Inflammatory macrophage treated with lipopolysaccharide for 1 hour (primary cell): ENCODE data around the gene SOCS3.

Source experiments
- DNase-seq, 2 donors: peaks; one replicate each; pipeline ENCODE4 v3.0.0-alpha.2; 2020 to 2022

Gene SOCS3

GRCh38 chr17:78366109-78366848 is 6.4 kb upstream of the SOCS3 start:
- no peak for DNase-seq

GRCh38 chr17:78365561-78366108 is 5.8 kb upstream of the SOCS3 start:
- DNase-seq, result no peak

GRCh38 chr17:78364436-78365281 is 4.8 kb upstream of the SOCS3 start:
- no peak for DNase-seq

DNA sequence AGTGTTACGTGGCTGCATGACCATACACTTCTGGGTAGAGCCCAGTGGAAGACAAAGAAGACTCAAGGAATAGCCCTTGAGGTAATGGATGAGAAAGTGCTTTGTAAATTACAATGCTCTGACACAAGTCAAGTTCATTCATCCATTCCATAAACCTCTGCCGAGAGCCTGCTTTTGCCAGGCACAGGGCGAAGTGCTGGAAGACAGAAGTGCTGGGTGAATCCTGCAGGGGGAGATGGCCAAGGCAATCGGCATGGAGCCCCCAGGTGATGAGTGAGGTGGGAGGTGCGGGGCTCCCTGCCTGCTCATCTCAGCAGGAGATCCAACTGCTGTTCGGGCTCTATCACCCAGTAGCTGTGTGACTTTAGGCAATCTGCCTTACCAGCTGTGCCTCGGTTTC is 2.8 kb upstream of the SOCS3 start:
- no peak for DNase-seq

DNA sequence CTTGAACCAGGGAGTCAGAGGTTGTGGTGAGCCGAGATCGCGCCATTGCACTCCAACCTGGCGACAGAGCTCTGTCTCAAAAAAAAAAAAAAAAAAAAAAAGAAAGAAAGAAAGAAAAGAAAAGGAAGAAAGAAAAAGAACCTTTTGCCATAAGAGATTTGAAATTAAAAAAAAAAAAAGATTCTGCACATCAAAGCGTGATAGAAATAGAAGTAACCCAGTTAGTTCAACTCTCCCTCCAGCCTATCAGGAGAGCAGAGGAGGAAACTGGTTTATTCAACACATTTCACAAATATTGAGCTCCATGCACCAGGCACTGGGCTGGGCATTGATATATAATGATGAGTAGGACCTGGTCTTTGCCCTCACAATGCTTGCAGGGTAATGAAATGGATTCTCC is 2.4 kb upstream of the SOCS3 start:
- DNase-seq, result no peak

- no peak for DNase-seq
Observed at GRCh38 chr17:78361225-78361701, 1.4 kb upstream of the SOCS3 start.

DNA sequence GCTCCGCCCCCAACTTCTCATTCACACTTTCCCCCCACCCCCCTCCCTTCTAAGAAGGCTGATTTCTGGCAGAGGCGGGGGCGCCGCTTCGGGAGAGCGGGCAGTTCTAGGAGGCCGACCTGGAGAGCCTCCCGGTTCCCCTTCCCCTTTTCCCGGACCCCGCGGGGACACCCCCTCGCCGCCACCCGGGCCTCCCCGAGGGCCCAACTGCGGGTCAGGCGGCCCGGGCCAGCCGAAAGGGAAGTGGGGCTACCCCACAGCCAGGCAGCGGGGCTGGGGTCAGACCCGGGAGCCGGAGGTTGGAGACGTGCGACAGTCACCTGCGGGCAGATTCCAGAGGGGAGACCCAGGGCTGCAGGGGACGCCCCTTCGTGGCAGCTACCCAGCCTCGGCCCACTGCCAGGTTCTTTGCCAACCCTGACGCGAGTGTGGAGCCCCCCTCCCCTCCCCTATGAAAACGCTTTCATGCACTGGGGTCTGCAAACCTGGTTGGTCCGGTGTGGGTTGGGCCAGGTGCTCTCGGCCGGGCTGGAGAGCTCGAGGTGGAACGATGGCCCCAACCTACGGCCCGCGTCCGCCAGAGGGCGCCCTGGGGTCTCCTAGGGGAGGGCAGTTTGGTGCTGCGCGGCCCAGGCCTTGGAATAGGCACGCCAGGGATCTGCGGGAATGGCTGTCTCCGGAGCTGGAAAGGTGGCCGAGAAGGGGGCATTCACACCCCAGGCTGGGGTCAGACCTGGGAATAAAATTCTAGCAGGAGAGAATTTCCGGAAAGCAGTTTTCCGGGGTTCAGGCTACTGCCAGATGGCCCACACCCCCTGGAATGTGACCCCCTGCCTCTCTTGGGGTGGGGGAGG is 721 bp upstream of the SOCS3 start:
- peak; percentile 92 to 94 for DNase-seq

GRCh38 chr17:78359321-78359996 is 418 bp downstream of the SOCS3 start:
- no peak for DNase-seq

DNA sequence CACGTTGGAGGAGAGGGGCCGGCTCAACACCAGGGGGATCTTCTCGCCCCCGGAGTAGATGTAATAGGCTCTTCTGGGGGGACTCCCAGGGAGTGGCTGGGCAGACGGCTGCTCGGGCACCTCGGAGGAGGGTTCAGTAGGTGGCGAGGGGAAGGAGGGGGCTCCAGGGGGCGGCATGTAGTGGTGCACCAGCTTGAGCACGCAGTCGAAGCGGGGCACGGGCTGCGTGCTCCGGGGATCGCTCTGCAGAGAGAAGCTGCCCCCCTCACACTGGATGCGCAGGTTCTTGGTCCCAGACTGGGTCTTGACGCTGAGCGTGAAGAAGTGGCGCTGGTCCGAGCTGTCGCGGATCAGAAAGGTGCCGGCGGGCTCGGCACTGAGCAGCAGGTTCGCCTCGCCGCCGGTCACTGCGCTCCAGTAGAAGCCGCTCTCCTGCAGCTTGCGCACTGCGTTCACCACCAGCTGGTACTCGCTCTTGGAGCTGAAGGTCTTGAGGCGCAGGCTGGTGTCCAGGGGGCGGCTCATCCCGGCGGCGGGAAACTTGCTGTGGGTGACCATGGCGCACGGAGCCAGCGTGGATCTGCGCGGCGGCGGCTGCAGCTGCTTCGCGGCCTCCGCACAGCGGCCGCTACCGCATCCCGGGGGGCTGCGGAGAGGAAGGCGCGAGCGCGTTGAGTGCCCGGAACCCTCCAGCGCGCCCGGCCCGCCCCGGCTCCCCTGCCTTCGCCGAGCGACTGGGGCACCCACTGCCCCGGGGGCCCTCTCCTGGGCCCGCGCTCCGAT is 1.1 kb downstream of the SOCS3 start:
- no peak for DNase-seq

- DNase-seq, result no peak
Observed at GRCh38 chr17:78357672-78358537, 2.0 kb downstream of the SOCS3 start.

DNA sequence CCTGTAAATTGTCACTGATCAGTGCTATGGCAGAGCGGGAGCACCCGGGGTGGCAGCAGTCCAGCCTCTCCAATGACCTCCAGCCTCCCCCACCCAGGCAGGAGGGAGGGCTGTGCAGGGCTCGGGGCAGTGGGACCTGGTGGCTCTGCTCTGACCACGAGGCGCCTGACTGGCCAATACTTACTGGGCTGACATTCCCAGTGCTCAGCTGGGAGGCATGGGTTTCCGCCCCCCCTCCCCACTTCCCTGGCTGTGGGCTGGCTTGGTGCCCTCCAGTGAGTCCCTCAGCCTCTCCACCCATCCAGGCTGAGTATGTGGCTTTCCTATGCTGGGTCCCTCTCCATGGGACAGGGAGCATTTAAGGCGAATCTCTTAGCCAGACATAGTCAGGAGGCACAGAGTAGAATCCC is 2.7 kb downstream of the SOCS3 start:
- DNase-seq, result peak in 1 of 2 donors; percentile 9

DNA sequence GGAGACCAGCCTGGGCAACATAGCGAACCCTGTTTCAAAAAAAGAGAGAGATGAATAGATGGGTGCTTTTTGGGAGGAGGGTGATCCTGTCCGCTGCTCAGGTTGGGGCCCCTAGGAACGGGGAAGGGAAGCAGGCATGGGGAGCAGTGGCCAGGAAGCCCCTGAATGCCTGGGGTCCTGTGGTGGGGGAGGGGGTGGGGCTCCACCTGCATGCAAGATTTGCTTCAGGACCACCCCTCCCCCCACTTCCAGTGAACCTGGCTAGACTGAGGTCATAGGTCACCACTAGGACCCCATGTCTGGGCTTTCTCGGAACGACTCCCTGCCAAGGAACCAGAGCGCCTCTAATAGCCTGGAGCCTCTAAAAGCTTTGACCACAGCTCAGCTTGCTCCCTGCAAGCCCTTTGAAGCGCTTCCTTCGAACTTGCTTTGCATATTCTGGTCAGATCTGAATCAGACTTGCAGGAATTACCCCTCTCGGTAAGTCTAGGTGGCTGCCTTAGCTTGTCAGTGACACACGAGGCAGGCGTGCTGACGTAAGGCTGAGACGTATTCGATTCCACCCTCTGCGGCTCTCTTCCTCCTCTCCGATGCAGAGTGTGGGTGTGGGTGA is 3.7 kb downstream of the SOCS3 start:
- peak; percentile 89 to 97 for DNase-seq

DNA sequence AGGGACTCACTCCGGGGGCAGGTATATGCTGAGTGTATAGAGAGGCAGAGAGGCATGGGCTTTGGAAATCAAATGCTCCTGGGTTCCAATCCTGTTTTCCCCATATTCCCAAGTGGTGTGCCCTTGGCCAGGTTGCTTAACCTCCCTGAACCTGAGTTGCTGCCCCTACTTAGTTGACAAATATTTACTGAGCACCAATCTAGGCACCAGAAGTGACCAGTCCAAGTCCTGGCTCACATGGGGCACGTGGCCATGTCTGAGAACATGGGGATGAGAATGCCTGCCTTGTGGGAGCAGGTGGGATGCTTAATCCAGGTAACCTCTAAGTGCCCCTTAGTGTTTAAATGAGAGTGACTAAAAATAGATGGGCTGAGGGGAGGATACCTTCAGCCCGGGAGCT is 4.2 kb downstream of the SOCS3 start:
- no peak for DNase-seq

DNA sequence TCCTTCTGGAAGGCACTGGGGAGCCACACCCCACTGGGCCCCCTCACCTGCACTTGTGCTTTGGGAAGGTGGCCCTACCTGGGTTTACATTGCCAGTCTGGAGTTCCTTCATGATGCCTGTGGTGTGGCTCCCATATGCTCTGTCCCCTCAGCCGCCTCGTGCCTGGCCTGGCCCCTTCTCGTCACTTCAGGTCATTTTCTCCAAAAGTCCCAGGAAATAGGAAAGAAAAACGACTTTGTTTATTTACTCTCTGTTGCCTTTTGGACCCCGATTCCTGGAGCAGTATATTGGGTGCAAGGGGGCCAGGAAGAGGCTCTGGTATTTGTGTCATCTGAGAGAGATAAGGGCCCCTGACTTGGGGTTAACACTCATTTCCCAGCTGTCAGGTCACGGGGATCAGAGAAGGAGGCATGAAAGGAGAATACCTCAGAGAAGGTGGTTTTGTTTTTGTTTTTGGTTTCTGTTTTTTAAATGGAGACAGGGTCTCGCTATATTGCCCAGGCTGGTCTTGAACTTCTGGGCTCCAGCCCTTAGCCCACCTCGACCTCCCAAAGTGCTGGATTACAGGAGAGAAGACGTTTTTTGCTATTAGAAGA is 4.7 kb downstream of the SOCS3 start:
- DNase-seq, result peak in 1 of 2 donors; percentile 10

DNA sequence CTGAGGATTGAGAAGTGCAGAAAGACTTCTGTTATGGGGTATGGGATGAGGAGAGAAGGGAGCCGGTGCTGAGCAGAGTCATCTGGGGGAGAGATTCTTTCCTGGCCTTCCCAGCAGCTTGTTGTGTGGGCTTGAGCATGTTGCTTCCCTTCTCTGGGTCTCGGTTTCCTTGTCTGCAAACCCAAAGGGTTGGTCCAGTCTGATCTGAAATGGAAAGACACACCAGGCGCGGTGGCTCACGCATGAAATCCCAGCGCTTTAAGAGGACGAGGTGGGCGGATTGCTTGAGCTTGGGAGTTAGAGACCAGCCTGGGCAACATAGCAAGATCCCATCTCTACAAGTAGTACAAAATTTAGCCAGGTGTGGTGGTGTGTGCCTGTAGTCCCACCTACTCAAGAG is 6.0 kb downstream of the SOCS3 start:
- DNase-seq, result peak; percentile 59 to 67

DNA sequence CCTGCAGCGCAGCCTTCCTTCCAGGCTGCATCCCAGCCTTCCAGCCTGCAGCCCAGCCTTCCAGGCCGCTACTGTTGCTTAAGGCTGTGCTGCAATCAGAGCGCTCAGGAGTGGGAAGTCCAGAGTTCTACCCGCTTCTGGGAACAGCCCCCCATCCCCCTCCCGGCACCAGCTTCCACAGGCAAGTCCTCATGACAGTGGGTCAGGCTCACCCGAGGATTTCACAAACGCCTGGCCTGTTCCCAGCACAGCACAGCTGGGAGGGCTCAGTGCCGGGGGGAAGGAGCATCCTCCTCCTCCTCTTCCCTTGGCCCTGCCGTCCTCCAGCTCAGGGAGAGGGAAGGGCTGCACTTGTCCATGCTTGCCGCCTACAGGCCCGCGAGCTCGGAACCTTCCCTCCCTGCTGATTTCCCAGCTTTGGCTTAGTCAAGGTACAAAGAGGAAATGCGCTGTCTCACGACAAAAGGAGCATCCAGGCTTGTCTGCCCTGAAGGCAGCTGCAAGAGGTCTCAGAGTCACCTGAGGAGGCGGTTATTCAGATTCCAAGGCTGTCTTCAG is 8.3 kb downstream of the SOCS3 start:
- DNase-seq, result peak; percentile 88 to 99

GRCh38 chr17:78349891-78350642 is 9.8 kb downstream of the SOCS3 start:
- peak; percentile 94 to 96 for DNase-seq

GRCh38 chr17:78348055-78348770 is 11.7 kb downstream of the SOCS3 start:
- no peak for DNase-seq
